Activated CD4-positive, CD25-positive, alpha-beta regulatory T cell treated with anti-CD3 and anti-CD28 coated beads, Interleukin-2, amount 50 U/mL, for 16 hours (primary cell): ENCODE measurements around the gene DLK2.

Experiments used
- DNase-seq: peaks from one replicate; pipeline ENCODE4 v3.0.0-alpha.2; 2020; ENCODE audit warnings: low read depth, low spot score

Gene DLK2

DNA sequence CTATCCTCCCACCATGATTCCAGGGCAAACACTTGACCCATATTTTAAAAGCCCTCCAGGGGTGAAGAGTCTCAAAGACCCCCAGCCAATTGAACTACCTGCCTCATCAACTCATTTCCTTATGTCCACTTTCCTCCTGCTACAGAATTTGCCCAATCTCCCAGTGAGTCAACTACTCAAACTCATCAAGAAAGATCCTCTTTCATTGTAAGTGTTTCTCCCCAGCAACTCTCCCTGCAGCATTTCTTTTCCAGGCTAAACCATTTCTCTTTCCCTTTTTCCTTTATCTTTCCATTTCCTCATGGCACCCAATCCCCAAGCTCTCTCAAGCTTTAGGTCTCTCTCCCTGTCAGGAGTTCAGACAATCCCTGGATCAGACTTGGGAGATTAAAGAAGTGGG is 1.5 kb downstream of the DLK2 start:
- no peak for DNase-seq

DNA sequence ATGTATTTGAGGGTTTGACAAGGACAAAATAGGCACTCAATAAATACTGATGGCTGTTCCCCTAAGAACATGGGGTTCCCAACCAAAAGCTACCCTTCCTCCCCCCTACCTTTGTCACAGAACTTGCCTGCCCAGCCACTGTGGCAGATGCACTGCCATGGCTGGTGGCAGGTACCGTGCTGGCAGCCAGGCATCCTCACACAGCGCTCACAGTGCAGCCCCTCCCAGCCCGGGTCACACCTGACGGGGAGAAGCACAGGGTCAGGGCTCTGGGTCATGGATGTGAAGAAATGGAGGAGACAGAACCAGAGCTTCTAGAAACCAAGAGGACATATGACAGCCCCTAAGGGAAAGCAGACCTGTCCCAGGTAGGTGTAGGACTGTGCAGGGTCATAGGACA is 2.5 kb downstream of the DLK2 start:
- no peak for DNase-seq

DNA sequence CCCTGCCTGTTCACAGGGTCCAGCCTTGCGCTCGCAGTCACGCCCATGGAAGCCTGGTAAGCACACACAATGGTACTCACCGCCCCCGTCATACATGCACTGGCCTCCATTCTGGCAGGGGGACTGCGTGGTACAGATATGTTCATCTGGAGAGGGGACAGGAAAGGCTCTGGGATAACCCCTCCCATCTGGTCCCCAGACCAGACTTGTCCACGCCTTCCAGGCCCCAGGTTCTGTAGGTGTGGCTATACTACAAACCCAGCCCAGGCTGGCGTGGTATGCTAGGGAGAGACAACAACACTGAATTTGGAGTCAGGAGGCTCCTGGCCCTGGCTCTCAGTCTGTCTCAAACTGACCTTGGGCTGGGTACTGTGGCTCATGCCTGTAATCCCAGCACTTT is 3.4 kb downstream of the DLK2 start:
- no peak for DNase-seq

DNA sequence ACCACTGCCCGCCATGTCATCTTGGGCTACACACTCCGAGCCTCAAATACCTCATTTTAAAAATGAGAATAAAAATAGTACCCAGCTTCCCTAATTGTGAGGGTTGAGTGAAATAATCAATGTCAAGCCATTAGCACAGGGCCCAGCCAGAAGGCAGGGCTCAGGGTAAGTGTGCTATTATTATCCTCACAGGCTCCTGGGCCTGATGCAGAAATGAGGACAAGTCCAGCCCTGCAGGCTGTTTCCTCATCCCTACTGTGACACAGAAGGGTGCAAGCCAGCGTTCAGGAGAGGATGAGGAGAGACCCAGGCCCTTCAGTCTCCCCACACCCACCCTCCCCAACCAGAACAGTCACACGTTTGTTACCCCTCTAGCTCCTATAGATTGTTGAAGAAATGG is 4.0 kb downstream of the DLK2 start:
- DNase-seq = no peak

DNA sequence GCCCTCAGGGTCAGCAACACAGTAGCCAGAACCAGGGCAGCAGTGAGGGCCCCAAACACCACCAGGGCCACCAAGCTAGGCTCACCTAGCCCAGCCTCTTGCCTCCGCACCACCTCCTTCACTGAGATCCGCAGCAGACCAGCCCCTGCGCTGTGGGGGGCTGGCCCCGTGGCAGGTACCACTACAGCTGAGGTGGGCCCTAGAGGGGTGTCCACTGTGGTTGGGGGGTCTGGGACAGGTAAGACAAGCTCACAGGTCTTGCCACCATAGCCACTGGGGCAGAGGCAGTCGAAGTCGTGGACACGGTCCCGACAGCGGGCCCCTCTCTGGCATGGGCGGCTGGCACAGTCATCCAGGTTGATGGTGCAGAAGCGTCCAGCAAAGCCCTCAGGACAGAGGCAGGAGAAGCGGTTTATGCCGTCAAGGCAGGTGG is 4.6 kb downstream of the DLK2 start:
- no peak for DNase-seq

DNA sequence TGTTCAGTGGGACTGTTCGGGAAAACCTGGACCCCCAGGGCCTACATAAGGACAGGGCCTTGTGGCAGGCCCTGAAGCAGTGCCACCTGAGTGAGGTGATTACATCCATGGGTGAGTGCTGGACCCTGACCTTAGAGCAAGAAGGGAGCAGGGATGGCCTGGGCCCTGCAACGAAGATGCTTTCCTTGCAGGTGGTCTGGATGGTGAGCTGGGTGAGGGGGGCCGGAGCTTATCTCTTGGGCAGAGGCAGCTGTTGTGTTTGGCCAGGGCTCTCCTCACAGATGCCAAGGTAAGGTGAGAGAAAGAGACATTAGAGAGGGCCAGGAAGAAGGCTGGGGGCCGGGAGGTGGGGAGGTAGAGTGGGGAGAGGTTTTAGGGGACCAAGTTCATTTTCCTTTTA is 6.4 kb downstream of the DLK2 start:
- no peak for DNase-seq

DNA sequence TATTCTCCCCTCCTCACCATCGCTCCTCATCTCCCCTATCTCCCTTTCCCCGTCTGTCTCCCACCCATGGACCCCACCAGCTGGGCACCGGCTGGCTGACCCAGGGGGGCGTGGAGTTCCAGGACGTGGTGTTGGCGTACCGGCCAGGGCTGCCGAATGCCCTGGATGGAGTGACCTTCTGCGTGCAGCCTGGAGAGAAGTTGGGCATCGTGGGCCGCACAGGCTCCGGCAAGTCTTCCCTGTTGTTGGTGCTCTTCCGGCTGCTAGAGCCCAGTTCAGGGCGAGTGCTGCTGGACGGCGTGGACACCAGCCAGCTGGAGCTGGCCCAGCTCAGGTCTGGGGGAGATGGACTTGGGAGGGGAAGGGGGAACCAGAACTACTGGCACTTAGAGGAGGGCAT is 7.7 kb downstream of the DLK2 start:
- no peak for DNase-seq

DNA sequence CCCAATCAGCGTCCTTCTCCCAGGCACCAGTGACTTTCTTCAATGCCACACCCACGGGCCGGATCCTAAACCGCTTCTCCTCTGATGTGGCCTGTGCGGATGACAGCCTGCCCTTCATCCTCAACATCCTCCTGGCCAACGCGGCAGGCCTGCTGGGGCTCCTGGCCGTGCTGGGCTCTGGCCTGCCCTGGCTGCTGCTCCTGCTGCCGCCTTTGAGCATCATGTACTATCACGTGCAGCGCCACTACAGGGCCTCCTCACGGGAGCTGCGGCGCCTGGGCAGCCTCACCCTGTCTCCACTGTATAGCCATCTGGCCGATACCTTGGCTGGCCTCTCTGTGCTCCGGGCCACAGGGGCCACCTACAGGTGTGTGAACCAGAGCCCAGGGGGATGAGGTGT is 9.8 kb downstream of the DLK2 start:
- DNase-seq = no peak

DNA sequence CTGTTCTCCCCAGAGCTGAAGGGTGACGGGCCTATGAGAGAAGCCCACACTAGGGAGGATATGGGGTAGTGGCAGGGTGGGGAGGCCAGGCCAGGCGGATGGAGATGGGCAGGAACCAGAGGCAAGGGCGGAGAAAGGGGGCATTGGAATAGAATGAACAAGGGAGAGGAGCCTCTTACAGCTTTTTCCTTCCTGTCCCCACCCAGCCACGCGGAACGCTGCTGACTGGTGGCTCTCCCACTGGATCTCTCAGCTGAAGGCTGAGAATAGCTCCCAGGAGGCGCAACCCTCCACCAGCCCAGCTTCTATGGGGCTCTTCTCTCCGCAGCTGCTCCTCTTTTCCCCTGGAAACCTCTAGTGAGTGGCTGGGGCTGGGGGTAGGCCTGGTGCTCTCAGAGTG is 10.8 kb downstream of the DLK2 start:
- no peak for DNase-seq

DNA sequence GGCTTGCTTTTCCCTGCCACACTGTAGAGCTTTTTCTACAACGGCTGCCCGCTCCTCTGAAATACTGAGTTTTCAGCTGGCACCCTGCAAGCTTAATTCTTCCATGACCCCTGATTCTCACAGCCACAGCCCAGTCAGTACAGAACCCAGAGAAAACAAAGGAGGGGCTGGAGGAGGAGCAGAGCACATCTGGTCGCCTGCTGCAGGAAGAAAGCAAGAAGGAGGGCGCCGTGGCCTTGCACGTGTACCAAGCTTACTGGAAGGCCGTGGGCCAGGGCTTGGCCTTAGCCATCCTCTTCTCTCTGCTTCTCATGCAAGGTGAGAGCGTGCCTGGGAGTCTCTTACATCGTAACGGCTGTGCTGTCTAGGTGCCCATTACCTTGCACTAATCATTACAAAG is 11.3 kb downstream of the DLK2 start:
- DNase-seq = no peak

DNA sequence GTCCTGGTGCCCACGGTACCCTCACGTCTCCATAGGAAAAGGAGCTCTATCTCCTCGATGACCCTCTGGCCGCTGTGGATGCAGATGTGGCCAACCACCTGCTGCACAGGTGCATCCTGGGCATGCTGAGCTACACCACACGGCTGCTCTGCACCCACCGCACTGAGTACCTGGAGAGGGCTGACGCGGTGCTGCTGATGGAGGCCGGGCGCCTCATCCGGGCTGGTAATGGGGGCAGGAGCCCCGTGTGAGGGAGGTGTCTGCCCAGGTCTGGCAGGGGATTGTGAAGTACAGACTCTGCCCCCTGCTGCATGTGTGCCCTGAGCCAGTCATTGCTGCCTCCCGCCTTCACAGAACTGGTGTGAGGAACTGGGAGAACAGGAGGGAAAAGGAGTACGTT is 12.4 kb downstream of the DLK2 start:
- DNase-seq = no peak

DNA sequence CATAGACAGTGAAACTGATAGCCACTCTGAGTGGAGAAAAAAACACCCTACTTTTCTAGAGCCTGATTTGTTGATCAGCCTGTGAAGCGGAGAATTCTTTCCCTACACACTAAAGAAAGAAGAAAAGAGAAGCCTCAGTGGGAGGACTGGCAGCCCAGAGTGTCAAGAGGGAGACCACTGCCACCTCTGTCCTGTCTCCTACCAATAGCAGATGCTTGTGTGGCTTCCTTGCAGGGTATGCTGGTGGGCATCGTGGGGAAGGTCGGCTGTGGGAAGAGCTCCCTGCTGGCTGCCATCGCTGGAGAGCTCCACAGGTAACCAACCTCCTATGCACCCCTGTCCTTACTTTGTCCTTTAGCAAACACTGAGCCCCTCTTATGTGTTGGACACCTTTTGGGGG is 17.6 kb downstream of the DLK2 start:
- no peak for DNase-seq

DNA sequence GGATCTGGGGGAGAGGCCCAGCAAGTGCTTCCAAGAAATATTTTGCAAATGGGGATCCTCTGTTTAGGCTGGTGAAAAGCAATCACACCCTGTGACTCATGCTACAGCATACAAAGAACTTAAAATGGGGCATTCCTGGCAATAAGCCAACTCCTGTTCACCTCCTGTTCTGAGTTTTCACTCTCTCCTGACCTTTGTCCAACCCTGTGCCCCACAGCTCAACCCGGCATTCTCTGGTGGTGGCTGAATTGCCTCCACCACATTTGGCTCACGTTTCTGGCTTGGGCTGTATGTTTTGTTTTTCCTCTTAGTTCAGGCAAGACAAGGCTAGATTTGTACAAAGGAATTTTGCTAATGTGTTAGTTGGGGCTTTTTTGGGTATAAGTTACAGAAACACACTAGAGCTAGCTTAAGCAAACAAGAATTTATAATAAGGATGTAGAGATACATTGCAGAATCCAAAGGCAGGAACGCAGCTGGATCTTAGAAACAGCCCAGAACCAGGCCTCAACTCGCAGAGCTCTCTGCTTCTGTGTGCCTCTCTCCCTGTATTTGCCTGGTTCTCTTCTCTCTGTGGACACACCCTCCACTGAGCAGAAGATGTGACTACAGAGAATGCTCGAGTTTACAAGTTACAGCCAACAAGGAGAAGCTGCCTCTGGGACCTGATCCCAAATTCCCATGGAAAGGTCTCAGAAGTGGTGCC is 18.6 kb downstream of the DLK2 start:
- DNase-seq = no peak

DNA sequence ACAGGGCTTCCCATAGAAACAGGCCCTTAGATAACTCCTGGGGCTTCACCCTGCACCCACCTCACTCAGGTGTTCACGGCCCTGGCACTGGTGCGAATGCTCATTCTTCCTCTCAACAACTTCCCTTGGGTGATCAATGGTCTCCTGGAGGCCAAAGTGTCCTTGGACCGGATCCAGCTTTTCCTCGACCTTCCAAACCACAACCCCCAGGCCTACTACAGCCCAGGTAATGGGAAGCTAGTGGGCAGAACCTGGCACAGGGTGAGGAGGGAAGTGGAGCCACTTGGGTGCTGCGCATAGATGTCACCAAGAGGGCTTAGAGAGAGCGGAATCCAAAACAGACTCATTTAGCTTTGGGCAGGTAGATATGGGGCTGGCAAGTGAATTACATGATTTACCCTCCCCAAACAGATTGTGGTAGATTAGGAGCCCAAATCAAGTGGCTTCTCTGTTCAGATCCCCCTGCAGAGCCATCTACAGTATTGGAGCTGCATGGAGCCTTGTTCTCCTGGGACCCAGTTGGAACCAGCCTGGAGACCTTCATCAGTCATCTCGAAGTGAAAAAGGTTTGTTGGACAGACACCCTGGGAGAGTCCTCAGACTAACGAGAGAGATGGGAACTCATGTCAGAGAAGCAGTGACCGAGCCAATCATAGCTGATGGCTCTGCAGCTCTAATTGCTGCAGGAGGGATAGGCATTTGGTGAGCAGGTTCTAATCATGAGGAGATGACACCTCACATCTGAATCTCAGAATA is 19.5 kb downstream of the DLK2 start:
- DNase-seq = no peak

DNA sequence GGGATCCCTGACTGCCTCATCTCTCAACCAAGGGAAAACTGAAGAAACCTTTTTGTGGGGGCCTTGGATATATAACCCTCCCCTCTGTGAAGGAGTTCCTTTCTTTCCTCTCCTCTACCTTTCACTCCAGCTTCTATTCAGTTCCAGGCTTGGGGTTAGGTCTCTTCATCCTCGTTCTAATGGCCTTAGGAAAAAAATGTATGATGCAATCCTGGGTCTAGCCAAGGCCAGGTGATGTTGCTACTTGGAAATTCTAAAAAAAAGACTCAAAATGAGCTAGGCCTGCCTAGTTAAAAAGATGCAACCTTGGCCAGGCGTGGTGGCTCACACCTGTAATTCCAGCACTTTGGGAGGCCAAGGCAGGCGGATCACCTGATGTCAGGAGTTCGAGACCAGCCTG is 20.4 kb downstream of the DLK2 start:
- DNase-seq = no peak

DNA sequence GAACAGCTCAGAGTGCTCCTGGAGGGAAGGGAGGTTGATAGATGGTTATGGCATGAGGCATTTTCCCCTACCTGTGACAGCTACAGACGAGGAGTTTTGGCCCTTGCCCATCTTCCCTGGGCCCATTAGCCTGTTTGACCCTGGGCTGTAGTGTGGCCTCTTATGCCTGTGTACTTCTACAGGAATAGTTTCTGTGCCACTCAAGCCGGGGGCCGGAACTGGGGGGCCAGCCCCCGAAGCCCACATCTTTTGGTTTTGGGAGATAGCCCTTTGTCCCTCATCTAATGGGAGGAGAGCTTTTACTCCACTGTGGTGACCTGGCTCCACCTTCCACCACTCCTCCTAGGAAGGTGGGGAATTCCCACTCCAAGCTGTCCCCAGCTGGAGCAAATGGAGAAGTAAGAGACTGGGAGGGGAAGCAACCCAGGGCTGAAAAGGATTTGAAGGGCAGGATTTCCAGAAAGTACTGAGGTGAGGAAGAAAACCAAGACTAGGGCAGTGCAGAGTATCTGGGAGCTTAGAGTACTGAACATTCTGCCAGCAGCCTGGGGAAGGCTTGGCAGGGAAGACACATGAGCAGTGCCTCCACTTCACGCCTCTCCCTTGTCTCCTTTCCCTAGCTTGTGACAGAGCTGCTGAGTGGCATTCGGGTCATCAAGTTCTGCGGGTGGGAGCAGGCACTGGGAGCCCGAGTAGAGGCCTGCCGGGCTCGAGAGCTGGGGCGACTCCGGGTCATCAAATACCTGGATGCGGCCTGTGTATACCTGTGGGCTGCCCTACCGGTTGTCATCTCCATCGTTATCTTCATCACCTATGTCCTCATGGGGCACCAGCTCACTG is 21.1 kb downstream of the DLK2 start:
- DNase-seq = no peak

DNA sequence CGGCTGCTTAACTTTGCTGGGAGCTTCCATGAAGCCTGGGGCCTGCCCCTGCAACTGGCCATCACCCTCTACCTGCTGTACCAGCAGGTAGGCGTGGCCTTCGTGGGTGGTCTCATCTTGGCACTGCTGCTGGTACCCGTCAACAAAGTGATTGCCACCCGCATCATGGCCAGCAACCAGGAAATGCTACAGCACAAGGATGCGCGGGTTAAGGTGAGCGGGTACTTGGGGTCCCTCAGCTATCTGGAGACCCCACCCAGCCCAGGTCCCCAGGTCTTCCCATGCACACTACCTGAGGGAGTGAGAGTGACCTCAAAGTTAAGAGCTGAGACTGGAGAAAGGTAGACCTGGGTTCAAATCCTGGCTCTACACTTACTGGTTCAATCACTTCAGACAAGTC is 22.2 kb downstream of the DLK2 start:
- DNase-seq = no peak

DNA sequence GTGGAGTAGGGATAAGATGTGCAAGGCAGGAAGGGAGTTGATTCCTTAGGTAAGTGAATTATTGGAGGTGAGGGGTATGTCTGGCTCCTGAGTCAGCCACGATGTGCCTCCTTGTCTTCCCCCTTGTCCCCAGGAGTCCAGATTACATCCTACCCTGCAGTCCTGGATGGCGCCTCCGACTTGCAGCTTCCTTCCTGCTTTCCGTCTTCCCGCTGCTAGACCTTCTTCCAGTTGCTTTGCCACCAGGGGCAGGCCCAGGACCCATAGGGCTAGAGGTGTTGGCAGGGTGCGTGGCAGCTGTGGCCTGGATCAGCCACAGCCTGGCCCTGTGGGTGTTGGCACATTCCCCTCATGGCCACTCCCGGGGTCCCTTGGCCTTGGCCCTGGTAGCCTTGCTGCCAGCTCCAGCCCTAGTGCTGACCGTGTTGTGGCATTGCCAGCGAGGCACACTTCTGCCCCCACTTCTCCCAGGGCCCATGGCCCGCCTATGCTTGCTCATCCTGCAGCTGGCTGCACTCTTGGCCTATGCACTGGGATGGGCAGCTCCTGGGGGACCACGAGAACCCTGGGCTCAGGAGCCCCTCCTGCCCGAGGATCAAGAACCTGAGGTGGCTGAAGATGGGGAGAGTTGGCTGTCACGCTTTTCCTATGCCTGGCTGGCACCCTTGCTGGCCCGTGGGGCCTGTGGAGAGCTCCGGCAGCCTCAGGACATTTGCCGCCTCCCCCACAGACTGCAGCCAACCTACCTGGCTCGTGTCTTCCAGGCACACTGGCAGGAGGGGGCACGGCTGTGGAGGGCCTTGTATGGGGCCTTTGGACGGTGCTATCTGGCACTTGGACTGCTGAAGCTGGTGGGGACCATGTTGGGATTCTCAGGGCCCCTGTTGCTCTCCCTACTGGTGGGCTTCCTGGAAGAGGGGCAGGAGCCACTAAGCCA is 23.1 kb downstream of the DLK2 start:
- no peak for DNase-seq

DNA sequence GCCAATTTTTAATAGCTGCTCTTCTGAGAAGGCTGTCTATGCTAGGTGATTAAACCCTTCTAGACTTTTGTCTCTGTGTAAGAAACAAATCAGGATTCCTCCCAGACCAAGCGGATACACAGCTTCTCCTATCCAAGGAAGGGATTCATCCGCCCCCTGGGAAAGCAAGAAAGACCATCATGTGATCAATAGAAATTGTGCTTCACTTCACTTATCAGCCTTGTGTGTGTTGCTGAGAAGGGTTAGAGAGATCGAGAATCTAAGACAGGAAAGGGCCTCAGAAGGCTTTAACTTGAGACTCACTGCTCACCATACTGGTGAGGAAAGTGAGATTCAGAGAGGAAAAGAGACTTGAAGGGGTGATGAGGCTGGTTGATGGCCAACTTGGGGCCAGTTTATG is 26.5 kb downstream of the DLK2 start:
- DNase-seq = no peak

DNA sequence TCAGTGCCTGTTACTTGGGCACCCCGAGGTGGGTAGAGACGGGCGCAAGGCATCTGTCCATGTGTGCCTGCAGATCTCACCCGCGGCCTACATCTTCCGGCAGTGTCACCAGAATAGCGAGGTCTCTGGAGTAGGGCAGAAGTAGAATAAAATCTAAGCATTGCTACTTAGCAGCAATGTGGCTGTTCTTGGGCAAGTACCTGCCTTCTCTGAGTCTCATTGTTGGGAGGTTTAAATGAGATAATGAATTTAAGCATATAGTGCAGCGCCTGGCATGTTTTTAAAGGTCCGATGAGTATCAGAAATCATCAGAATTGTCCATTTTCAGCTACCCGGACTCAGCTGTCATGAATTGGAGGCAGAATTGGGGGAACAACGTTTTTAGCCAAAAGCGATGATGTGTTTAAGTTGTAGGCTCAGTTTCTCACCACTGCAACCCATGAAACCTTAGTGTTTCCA is 27.2 kb downstream of the DLK2 start:
- no peak for DNase-seq

DNA sequence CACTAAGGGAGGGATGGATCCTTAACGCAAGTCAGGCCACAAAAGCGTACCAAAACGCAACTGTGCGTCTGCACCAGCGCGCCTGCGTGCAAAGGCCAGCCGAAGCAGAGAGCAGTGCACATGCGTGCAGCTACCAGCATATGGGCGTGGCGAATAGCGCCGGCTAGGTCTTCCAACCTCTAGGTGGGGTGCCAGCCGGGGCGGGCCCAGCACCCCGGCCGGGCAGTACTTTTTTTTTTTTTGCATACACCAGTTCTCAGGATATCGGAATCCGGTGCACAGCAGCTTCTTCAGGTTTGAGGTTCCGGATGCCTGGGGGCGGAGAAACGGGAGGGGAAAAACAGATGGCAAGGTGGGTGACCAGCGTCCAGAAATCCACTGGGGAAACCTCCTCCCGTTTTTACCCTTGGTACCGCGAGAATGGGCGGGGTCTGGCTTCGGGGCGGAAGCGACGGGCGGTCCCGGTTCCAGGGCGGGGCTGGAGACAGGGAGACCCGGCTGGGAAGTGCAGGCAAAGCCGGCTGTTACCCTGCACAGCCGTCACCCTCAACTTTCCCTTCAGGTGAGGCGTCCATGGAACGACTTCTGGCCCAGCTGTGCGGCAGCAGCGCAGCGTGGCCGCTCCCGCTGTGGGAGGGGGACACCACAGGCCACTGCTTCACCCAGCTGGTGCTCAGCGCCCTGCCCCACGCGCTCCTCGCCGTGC is 27.8 kb downstream of the DLK2 start, which contains the start of gene ABCC10:
Gene ABCC10, plus strand, starts transcription at position 136 of the 706 bp plus-strand sequence. Its CDS starts 438 bp downstream, at position 574.
- peak; percentile 86 for DNase-seq
